Aorta (tissue), 5 donors: Measurements from ENCODE around the gene ACTRT2. TPM values are rescaled to one million over a fixed set of nuclear protein-coding genes. Genes with fewer than 3 reads are reported as not detected.
A peak's percentile ranks its signal among the peaks of the same experiment; 100 is the strongest.

Experiments
- ATAC-seq: fragments of 200-7000 bp; cut with Tn5 transposase; one replicate; pipeline ENCODE4 v1.9.1; 2022; ENCODE audit warnings: moderate library complexity; ENCODE audit not compliant: low FRiP score
- DNase-seq, 2 donors: peaks; one replicate each; pipeline ENCODE4 v3.0.0-alpha.2; 2020
- H3K27ac ChIP-seq, 2 donors: one replicate each; pipeline ENCODE4 v1.5.1; 2013; ENCODE audit warnings: low read length in 2 of 2, mild to moderate bottlenecking in 2 of 2, moderate library complexity in 2 of 2, control low read depth in 1 of 2, inconsistent platforms in 1 of 2, low read depth in 1 of 2
- H3K27me3 ChIP-seq, 2 donors: one replicate each; pipeline ENCODE4 v1.6.1; 2013; ENCODE audit warnings: control low read depth in 1 of 2, low read length in 1 of 2, mild to moderate bottlenecking in 1 of 2, moderate library complexity in 1 of 2; ENCODE audit not compliant: insufficient read depth in 2 of 2, control insufficient read depth in 1 of 2
- H3K36me3 ChIP-seq, 2 donors: one replicate each; pipeline ENCODE4 v1.6.1; 2013; ENCODE audit warnings: control low read depth in 1 of 2, low read length in 1 of 2, mild to moderate bottlenecking in 1 of 2; ENCODE audit not compliant: insufficient read depth in 2 of 2, control insufficient read depth in 1 of 2
- H3K4me1 ChIP-seq, 2 donors: one replicate each; pipeline ENCODE4 v1.6.1; 2013; ENCODE audit warnings: low read length in 2 of 2, control low read depth in 1 of 2, mild to moderate bottlenecking in 1 of 2, moderate library complexity in 1 of 2; ENCODE audit not compliant: insufficient read depth in 2 of 2, control insufficient read depth in 1 of 2
- H3K4me3 ChIP-seq, 2 donors: one replicate each; pipeline ENCODE4 v1.5.1; 2013; ENCODE audit warnings: low read length in 2 of 2, control low read depth in 1 of 2, mild to moderate bottlenecking in 1 of 2
- H3K9me3 ChIP-seq: one replicate; pipeline ENCODE4 v1.6.1; 2013; ENCODE audit warnings: mild to moderate bottlenecking, low read length; ENCODE audit not compliant: control insufficient read depth
- WGBS, 2 donors: extraction: QIAGEN DNeasy Blood & Tissue Kit; methylation state at CpG; one replicate each; pipeline ENCODE4 v1.1.7; 2013; 5-methylcytosine and 5-hydroxymethylcytosine counted together
- intact Hi-C, 2 donors: fragments of 100-400 bp; cut with DNase I; formaldehyde crosslinking; loops; one replicate each; pipeline versions ENCODE4 v1.14.2 to v1.15.0; 2022
- polyA plus RNA-seq, 2 donors: library from polyadenylated mRNA; stranded (reverse); fragments of 200-250 nt; gene quantifications; one replicate each; pipeline ENCODE4 v1.2.3, GENCODE V29; 2013
- total RNA-seq, 2 donors: library from RNA; stranded (reverse); fragmentation: NEBNext Ultra II Directional; extraction: Animal tissue kit (Norgen Biotek cat#: 25700); gene quantifications; one replicate each; pipeline ENCODE4 v1.2.1, GENCODE V29; 2021
- donor health status: healthy with polysubstance abuse.
- donor health status: Bipolar disorder and iron deficiency.
- donor health status: DM: no; HTN: no; CAD: no.
- donor health status: DM: no; HTN: no; CAD: no.
- donor health status: DM: yes; HTN: yes; CAD: no.

Gene ACTRT2
- total and polyA plus RNA-seq, 4 donors: not detected

DNA sequence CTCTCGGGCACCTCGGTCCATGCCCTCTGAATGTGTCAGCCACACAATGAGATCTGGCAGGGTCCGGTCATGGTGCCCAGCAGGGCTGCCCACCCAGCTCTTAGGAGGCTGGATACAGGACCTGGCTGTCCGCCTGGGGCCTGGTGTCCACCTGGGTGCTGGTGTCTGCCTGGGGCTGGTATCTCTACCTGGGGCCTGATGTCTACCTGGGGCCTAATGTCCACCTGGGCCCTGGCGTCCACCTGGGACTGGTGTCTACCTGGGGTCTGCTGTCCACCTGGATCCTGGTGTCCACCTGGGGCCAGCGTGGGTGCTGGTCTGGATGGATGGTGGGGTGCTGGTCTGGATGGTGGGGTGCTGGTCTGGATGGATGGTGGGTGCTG is 45.1 kb upstream of the ACTRT2 start:
- WGBS, 2 donors: 43 to 49% methylated on average over 6 of the region's 6 CpGs
- Histone ChIP-seq H3K36me3 (no peaks in the 10 kb centered on the region), H3K4me3 (no peak overlapping the region), H3K27ac (no peak overlapping the region), H3K4me1 (no peaks in the 10 kb centered on the region), H3K27me3 (no peaks in the 10 kb centered on the region), H3K9me3 (no peaks in the 10 kb centered on the region)
- ATAC-seq (no peak), DNase-seq (peak in 1 of 2 donors; percentile 70)
- intact Hi-C loops: no loop called here

DNA sequence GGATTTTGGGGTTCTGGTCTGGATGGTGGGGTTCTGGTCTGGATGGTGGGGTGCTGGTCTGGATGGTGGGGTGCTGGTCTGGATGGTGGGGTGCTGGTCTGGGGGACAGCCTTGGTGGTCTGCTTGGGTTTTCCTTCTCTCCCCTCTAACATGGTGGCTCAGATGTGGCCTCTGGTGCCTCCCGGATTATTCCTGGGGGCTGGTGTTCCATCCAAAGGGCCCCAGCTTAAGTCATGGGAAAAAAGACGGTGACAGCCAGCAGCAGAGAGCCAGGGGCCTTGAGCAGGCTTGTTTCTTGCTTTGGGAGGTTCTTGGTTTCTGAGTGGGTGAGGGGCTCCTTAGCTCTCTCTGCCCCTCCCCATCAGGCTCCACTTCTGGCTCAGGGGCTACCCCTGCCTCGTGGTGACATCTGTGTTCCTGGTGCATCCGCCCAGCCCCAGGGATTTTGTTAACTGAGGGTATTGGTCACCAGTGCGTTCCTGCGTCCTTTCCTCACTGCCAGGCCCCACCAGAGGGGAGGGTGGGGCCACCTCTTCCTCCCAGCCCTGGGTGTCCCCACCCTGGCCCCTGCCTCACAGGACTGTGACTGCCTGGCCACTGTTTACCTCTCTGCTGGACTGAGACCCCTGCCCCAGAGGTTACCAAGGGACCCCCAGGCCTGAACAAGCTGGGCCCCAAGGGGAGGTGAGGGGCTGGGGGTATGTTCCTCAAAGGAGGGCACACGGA is 43.2 kb upstream of the ACTRT2 start:
- Histone ChIP-seq H3K27ac (no peak overlapping the region), H3K4me1 (no peaks in the 10 kb centered on the region), H3K9me3 (no peaks in the 10 kb centered on the region), H3K4me3 (no peak overlapping the region), H3K36me3 (no peaks in the 10 kb centered on the region), H3K27me3 (no peaks in the 10 kb centered on the region)
- DNase-seq (no peak), ATAC-seq (no peak)
- intact Hi-C loops: no loop called here
- 65 to 66% methylated on average over 6 to 7 of the region's 7 CpGs for WGBS, 2 donors

DNA sequence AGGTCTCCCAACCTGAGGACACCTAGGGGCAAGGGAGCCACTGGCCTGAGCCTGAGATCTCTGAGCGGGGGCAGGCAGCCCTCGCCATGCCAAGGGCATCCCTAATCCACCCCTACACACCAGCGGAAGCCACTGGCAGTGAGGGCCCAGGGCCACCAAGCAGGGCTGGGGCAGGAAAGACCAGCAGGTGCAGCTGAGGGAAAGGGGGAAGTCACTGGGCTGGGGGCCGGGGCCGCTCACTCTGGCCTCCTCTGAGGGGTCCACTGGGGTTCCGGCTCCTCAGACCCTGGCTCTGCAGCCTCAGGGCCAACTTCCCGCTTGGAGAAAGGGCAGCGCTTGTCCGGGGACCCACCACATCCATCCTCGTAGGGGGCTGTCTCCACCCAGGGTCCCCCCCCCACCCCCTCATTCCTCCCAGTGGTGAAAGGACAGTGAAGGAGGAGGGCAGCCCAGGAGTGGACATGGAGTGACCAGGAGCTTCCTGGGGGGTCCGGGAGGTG is 42.5 kb upstream of the ACTRT2 start:
- 92 to 95% methylated on average over 10 to 11 of the region's 11 CpGs for WGBS, 2 donors
- Histone ChIP-seq H3K27me3 (no peaks in the 10 kb centered on the region), H3K4me1 (no peaks in the 10 kb centered on the region), H3K36me3 (no peaks in the 10 kb centered on the region), H3K27ac (no peak overlapping the region), H3K9me3 (no peaks in the 10 kb centered on the region), H3K4me3 (no peak overlapping the region)
- DNase-seq (peak in 1 of 2 donors; percentile 70), ATAC-seq (no peak)
- intact Hi-C loops: no loop called here

DNA sequence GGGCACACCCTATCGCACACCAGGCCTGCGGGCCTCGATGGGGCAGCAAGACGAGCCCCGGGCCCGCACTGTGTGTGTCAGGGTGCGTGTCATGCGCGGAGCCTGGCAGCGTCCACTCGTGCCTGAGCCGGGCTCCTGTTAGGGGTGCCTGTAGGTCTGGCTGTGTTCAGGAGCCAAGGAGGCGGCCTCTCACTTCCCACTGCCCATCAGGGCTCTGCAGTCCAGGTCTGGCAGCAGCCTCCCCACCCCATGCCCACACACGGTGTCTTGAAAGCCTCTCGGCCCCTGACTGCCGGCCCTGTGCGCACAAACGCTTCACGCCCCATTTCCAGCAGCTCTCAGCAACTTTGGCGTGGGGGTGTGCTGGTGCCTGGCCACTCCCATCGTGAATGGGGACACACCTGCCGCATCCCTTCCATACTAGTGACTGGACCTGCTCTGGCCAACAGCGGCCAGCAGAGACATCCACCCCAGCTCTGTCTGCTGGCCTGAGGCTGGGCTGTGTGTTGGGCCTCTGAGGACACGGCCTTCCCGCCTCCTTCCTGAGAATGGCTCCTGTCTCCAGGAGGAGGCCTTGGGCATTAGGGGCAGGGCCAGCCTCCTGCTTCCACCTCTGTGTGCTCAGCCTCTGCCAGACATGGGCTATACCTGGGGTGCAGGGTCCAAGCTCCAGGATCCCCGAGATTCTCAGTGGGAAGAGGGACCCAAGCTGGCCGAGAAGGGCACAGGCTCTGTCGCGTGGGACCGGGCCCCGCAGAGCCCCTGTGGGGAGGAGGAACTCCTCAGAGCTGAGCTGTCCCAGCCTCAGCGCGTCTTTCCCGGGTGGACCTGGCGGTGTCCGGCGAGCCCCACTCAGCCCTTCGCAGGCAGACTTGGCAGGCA is 41.8 kb upstream of the ACTRT2 start:
- H3K27me3 ChIP-seq: no peaks in the 10 kb centered on the region
- H3K4me1 ChIP-seq: no peaks in the 10 kb centered on the region
- no peak overlapping the region for H3K4me3 ChIP-seq
- DNase-seq (peak in 1 of 2 donors; percentile 83), ATAC-seq (peak; percentile 11)
- H3K27ac ChIP-seq: peak overlapping the region in 1 of 2 donors; percentile 4
- WGBS, 2 donors: 42 to 45% methylated on average over 38 of the region's 38 CpGs
- no peaks in the 10 kb centered on the region for H3K36me3 ChIP-seq
- H3K9me3 ChIP-seq: no peaks in the 10 kb centered on the region
- intact Hi-C loops: loop anchor here in 1 of 2 donors (5.0 kb wide), 1 partner anchor 52 kb away; no protein-coding TSS in a partner anchor

DNA sequence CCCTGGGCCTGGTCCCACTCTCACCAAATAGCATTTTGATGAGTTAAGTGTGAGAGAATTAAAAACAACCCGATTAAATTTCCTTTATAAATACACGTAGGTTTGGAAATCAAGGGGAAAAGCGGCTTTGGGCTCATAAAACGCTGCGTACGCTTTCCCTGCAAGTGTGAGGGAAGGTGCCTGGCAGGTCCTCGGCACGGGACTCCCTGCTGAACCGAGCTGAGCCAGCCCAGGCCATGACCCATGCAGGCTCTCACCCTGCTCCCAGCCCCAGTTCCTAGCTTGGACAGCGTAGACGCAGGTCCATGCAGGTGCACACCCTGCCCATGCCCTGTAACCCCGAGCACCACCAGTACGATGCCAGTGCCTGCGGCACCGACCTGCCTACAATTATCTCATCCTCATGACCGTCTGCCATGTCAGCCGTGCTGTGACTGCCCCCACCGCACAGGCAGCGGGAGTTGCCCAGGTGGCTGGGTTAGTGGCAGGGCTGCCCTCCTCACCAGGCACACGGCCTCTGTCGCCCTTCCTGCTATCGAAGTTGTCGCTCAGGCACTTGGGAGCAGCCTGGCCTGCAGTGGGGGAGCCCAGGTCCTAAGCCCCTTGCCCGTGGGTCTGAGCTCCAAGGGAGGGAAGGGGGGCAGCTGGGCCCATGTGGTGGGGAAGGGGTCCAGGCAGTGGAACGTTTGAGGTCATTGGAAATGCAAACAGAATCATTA is 41.0 kb upstream of the ACTRT2 start:
- H3K36me3 ChIP-seq: no peaks in the 10 kb centered on the region
- ATAC-seq: no peak
- H3K27me3 ChIP-seq: no peaks in the 10 kb centered on the region
- intact Hi-C loops: loop anchor here in 1 of 2 donors (5.0 kb wide), 1 partner anchor 53 kb away; no protein-coding TSS in a partner anchor
- peak; percentile 42 to 70 for DNase-seq
- WGBS, 2 donors: 9 to 13% methylated on average over 25 of the region's 25 CpGs
- H3K9me3 ChIP-seq: no peaks in the 10 kb centered on the region
- peak overlapping the region in 1 of 2 donors; percentile 23 for H3K27ac ChIP-seq
- H3K4me3 ChIP-seq: no peak overlapping the region
- H3K4me1 ChIP-seq: no peaks in the 10 kb centered on the region

DNA sequence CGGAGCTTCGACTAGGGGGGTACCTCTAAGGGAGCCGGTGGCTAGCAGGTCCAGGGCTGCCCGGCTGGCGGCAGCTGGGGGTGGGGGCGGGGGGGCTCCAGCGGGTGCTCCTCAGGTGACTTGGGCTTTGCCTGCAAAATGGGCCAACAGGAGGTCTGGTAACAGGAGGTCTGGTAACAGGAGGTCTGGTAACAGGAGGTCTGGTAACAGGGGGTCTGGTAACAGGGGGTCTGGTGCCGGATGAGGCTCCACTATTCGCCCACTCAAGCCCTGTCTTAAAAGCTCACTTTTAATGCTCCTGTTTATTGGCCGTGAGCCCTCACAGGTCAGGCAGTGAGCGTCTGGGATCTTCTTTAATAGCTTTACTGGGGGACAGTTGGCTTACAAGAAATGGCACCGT is 40.4 kb upstream of the ACTRT2 start:
- 29 to 30% methylated on average over 12 of the region's 12 CpGs for WGBS, 2 donors
- H3K4me3 ChIP-seq: no peak overlapping the region
- H3K36me3 ChIP-seq: no peaks in the 10 kb centered on the region
- ATAC-seq: no peak
- no peak overlapping the region for H3K27ac ChIP-seq
- no peaks in the 10 kb centered on the region for H3K4me1 ChIP-seq
- intact Hi-C loops: loop anchor here in 1 of 2 donors (5.0 kb wide), 1 partner anchor 54 kb away; no protein-coding TSS in a partner anchor
- no peaks in the 10 kb centered on the region for H3K9me3 ChIP-seq
- H3K27me3 ChIP-seq: no peaks in the 10 kb centered on the region
- DNase-seq: no peak

DNA sequence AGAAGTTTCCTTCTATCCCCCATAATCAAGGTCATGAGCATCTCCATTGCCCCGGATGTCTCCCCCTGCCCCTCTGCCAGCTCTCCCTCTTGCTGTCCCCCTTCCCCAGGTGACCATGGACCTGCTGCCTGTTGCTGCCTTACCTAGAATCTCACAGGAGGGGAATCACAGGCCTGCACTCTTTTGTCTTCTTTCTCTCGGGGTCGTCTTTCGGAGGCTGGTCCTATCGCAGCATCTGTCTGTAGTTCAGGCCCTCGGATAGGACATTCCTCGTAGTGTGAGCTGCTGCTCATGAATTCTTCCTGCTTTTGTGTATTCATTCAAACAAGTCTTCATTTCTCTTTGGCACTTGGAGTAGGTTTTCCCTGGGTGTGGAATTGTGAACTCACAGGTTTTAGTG is 39.9 kb upstream of the ACTRT2 start:
- no peak overlapping the region for H3K27ac ChIP-seq
- H3K27me3 ChIP-seq: no peaks in the 10 kb centered on the region
- 46 to 58% methylated on average over 7 of the region's 7 CpGs for WGBS, 2 donors
- no peaks in the 10 kb centered on the region for H3K4me1 ChIP-seq
- H3K36me3 ChIP-seq: no peaks in the 10 kb centered on the region
- H3K9me3 ChIP-seq: no peaks in the 10 kb centered on the region
- no peak for DNase-seq
- H3K4me3 ChIP-seq: no peak overlapping the region
- intact Hi-C loops: loop anchor here in 1 of 2 donors (5.0 kb wide), 1 partner anchor 54 kb away; no protein-coding TSS in a partner anchor
- ATAC-seq: no peak

DNA sequence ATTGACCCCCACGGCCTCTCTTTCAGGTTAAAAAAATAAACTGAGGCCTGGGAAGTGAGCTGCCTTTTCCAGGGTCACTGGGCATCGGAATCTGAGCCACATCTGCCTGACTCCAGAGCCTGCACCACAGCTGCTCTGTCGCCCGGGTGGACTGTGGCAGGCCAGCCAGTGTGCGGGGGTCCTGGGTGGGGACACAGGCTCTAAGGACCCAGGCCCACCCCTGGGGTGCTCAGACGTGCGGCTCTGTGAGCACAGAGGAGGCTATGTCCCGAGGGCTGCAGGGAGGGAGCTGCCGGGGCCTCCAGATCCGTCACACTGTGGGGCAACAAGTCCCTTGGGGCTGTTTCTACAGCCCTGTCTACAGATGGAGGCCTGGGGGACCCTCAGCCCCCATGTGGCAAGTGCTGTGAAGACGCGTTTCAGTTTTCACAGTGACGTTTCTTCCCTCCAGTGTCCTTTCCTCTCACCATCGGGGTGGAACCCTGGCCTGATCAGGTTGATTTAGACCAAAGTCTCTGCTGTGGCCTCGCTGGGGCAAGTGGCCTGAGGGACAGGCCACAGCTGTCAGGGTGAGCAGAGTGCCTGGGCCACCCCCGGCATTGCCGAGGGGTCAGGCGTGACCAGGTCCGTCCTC is 39.2 kb upstream of the ACTRT2 start:
- ATAC-seq (no peak), DNase-seq (peak in 1 of 2 donors; percentile 38)
- H3K27ac ChIP-seq: no peak overlapping the region
- no peaks in the 10 kb centered on the region for H3K4me1 ChIP-seq
- H3K36me3 ChIP-seq: no peaks in the 10 kb centered on the region
- no peaks in the 10 kb centered on the region for H3K27me3 ChIP-seq
- WGBS, 2 donors: 81 to 82% methylated on average over 19 of the region's 19 CpGs
- intact Hi-C loops: loop anchor here in 1 of 2 donors (5.0 kb wide), 1 partner anchor 55 kb away; no protein-coding TSS in a partner anchor
- H3K4me3 ChIP-seq: no peak overlapping the region
- no peaks in the 10 kb centered on the region for H3K9me3 ChIP-seq
